Brain microvascular endothelial cell (primary cell): Measurements from ENCODE around the gene R3HDM4.

Experiments
- DNase-seq: peaks from one replicate; pipeline ENCODE4 v3.0.0-alpha.2; 2020
- H3K27ac ChIP-seq: fragments of 250-450 bp; sonication (Bioruptor Pico); 2 replicates; pipeline ENCODE4 v1.5.1; 2020; ENCODE audit warnings: mild to moderate bottlenecking, moderate library complexity
- H3K27me3 ChIP-seq: fragments of 250-450 bp; sonication (Bioruptor Pico); replicated peaks from 2 replicates; pipeline ENCODE4 v1.5.1; 2020; ENCODE audit warnings: mild to moderate bottlenecking
- H3K36me3 ChIP-seq: fragments of 250-450 bp; sonication (Bioruptor Pico); replicated peaks from 2 replicates; pipeline ENCODE4 v1.5.1; 2020; ENCODE audit warnings: mild to moderate bottlenecking
- H3K4me3 ChIP-seq: 2 replicates; pipeline ENCODE4 v1.5.1; 2011; ENCODE audit warnings: low read depth, mild to moderate bottlenecking, control low read depth, low read length, moderate library complexity
- in situ Hi-C: cut with HindIII; loops from 2 replicates; pipeline ENCODE4 v1.10.0; 2017; ENCODE audit warnings: low sequenced_read_pairs, low pct_ligation_motif_present
- TF ChIP-seq, protein P1 (sequence below): IDR thresholded peaks from 2 replicates; pipeline ENCODE4 v1.5.1; 2011; ENCODE audit warnings: low read depth, mild to moderate bottlenecking, moderate library complexity, low read length, control low read depth, inconsistent platforms; ENCODE audit errors: missing control alignments

The R3HDM4 gene

GRCh38 chr19:925087-925525 is 12.1 kb upstream of the R3HDM4 start:
- peaks cover 4% of the 10 kb centered on the region for H3K36me3 ChIP-seq
- H3K4me3 ChIP-seq = peak overlapping the region; percentile 82
- peak; percentile 48 for DNase-seq
- in situ Hi-C loops = no loop called here
- TF ChIP-seq, protein P1, sequence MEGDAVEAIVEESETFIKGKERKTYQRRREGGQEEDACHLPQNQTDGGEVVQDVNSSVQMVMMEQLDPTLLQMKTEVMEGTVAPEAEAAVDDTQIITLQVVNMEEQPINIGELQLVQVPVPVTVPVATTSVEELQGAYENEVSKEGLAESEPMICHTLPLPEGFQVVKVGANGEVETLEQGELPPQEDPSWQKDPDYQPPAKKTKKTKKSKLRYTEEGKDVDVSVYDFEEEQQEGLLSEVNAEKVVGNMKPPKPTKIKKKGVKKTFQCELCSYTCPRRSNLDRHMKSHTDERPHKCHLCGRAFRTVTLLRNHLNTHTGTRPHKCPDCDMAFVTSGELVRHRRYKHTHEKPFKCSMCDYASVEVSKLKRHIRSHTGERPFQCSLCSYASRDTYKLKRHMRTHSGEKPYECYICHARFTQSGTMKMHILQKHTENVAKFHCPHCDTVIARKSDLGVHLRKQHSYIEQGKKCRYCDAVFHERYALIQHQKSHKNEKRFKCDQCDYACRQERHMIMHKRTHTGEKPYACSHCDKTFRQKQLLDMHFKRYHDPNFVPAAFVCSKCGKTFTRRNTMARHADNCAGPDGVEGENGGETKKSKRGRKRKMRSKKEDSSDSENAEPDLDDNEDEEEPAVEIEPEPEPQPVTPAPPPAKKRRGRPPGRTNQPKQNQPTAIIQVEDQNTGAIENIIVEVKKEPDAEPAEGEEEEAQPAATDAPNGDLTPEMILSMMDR = no peak
- peak overlapping the region; percentile 89 for H3K27ac ChIP-seq
- peaks cover 2% of the 10 kb centered on the region for H3K27me3 ChIP-seq

DNA sequence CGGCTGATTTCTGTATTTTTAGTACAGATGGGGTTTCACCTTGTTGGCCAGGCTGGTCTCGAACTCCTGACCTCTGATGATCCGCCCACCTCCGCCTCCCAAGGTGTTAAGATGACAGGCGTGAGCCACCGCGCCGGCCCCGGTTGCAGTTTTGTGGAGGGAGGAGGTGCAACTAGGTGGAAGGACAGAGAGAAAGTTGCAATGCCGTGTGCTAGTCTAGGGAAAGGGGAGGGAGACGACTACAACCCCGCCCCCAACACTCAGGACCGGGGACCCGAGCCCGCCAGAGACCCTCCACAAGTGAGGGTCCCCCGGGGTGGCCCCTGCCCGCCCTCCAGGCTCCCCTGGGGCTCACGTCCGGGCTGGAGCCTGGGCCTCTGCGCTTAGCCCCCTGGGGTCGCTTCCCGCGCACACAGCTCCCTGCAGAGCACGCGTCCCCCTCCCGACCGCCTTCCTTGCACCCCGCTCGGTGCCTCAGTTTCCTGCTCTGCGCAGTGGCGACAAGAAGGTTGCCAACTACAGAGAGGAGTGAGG is 11.6 kb upstream of the R3HDM4 start:
- no peak for DNase-seq
- peaks cover 1% of the 10 kb centered on the region for H3K36me3 ChIP-seq
- TF ChIP-seq, protein P1 = no peak
- in situ Hi-C loops = no loop called here
- H3K4me3 ChIP-seq = peak overlapping the region; percentile 82
- H3K27ac ChIP-seq = no peak overlapping the region
- H3K27me3 ChIP-seq = peaks cover 7% of the 10 kb centered on the region

DNA sequence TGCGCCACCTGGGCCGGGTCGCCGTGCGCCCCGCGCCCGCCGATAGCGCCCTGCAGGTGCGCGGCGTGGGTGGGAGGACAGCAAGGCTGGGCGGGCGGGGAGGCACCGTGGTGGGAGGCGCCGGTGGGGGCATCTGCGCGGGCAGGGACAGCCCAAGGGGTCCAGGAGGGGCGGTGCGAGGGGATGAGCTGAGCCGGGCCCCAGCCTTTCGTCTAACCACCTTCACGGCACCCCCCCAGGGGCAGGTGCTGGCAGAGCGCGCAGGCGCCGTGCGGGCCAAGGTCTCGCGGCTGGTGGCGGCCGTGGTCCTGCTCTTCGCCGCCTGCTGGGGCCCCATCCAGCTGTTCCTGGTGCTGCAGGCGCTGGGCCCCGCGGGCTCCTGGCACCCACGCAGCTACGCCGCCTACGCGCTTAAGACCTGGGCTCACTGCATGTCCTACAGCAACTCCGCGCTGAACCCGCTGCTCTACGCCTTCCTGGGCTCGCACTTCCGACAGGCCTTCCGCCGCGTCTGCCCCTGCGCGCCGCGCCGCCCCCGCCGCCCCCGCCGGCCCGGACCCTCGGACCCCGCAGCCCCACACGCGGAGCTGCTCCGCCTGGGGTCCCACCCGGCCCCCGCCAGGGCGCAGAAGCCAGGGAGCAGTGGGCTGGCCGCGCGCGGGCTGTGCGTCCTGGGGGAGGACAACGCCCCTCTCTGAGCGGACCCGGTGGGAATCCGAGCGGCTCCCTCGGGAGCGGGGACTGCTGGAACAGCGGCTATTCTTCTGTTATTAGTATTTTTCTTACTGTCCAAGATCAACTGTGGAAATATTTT is 7.2 kb upstream of the R3HDM4 start:
- TF ChIP-seq, protein P1 = no peak
- no peak overlapping the region for H3K27ac ChIP-seq
- H3K27me3 ChIP-seq = peaks cover 31% of the 10 kb centered on the region
- no peak for DNase-seq
- in situ Hi-C loops = no loop called here
- H3K36me3 ChIP-seq = no peaks in the 10 kb centered on the region
- peak overlapping the region; percentile 12 for H3K4me3 ChIP-seq

DNA sequence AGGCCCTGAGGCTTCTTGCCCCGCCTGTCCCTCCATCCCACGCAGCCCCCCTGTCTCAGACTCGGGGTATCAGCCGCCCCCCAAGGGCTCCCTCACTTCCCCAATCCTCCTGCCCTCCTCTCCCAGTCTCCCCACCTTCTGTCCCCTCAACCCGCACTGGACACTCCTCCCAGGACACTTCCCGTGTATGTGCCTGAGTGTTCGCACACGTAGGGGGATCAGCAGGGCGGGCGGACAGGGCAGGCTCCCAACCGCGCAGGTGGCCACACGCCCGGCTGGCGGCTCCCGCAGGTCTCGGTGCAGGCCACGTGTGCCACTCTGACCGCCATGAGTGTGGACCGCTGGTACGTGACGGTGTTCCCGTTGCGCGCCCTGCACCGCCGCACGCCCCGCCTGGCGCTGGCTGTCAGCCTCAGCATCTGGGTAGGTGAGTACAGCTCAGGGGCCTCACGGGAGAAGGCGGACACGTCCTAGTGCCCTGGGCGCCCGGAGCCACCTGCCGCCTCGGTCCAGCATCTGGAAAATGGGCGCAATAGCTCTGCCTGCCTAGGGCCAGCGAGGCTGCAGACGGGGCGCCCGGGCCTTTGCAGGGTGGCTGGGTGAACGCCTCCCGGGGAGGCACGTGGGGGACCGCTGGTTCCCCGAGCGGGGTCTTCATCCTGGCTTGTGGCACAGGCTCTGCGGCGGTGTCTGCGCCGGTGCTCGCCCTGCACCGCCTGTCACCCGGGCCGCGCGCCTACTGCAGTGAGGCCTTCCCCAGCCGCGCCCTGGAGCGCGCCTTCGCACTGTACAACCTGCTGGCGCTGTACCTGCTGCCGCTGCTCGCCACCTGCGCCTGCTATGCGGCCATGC is 6.4 kb upstream of the R3HDM4 start:
- no peak for DNase-seq
- H3K36me3 ChIP-seq = no peaks in the 10 kb centered on the region
- in situ Hi-C loops = no loop called here
- TF ChIP-seq, protein P1 = no peak
- H3K27ac ChIP-seq = no peak overlapping the region
- no peak overlapping the region for H3K4me3 ChIP-seq
- H3K27me3 ChIP-seq = peaks cover 31% of the 10 kb centered on the region

DNA sequence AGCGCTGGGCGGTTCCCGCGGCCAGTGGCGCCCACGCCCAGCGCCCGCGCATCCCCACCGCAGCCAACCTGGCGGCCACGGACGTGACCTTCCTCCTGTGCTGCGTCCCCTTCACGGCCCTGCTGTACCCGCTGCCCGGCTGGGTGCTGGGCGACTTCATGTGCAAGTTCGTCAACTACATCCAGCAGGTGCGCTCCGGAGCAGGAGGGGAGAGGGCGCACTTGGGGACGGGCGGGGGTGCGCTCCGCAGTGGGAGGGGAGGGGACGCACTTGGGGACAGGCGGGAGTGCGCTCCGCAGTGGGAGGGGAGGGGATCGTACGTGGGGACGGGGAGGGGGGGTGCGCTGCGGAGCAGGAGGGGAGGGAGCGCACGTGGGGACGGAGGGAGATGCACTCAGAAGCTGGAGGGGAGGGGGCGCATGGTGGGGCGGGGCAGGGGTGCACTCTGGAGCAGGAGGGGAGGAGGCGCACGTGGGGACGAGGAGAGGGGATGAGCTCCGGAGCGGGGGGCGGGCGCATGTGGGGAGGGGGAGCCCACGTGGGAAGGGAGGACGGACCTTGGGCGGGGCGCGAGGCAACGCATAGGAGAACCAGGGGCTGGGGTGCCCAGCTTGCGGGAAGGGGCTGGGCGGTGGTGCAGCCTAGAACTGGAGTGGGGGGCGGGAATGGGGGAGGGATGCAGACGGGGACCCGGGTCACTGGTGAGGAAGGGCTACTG is 5.6 kb upstream of the R3HDM4 start:
- no peak overlapping the region for H3K4me3 ChIP-seq
- H3K27ac ChIP-seq = no peak overlapping the region
- in situ Hi-C loops = no loop called here
- TF ChIP-seq, protein P1 = no peak
- peaks cover 31% of the 10 kb centered on the region for H3K27me3 ChIP-seq
- no peaks in the 10 kb centered on the region for H3K36me3 ChIP-seq
- DNase-seq = no peak
